GM21723 (cell line): Measurements from ENCODE around the gene C6orf58.
"Not testable (repeated sequence)": the region's sequence is repeated elsewhere in the genome, so short reads cannot be mapped to it uniquely, and the experiment has no call there.

ENCODE experiments used
- ATAC-seq: cut with Tn5 transposase; IDR thresholded peaks from one replicate; pipeline ENCODE4 v1.9.1; 2021; ENCODE audit warnings: mild to moderate bottlenecking, moderate library complexity; ENCODE audit not compliant: unreplicated experiment

C6orf58 gene

GRCh38 chr6:127589135-127589534 is 12.2 kb downstream of the C6orf58 start:
- ATAC-seq = no peak

- ATAC-seq = no peak
Measured at GRCh38 chr6:127590344-127590743, 13.4 kb downstream of the C6orf58 start.

- ATAC-seq = no peak
Measured at GRCh38 chr6:127592964-127593363, 16.0 kb downstream of the C6orf58 start.

GRCh38 chr6:127593456-127593855 is 16.5 kb downstream of the C6orf58 start:
- ATAC-seq = not testable (repeated sequence)

GRCh38 chr6:127606131-127606562 is 29.2 kb downstream of the C6orf58 start:
- ATAC-seq = no peak

GRCh38 chr6:127608554-127609270 is 31.7 kb downstream of the C6orf58 start:
- ATAC-seq = no peak

GRCh38 chr6:127618729-127619128 is 41.8 kb downstream of the C6orf58 start:
- no peak for ATAC-seq

GRCh38 chr6:127630800-127631199 is 53.8 kb downstream of the C6orf58 start:
- no peak for ATAC-seq

- ATAC-seq = no peak
Measured at GRCh38 chr6:127634178-127634577, 57.2 kb downstream of the C6orf58 start.

GRCh38 chr6:127635091-127635490 is 58.1 kb downstream of the C6orf58 start:
- ATAC-seq = no peak

GRCh38 chr6:127637830-127638409 is 60.9 kb downstream of the C6orf58 start:
- ATAC-seq = no peak
